Nephron (organoid): ENCODE data around the gene TPBGL.

ENCODE experiments used
- H3K27ac Mint-ChIP-seq, 3 experiments: 2 replicates each; pipeline ENCODE4 v1.8.0; 2020; ENCODE audit warnings: mixed read lengths in 3 of 3, mild to moderate bottlenecking in 2 of 3, moderate library complexity in 1 of 3
- H3K27me3 Mint-ChIP-seq: 2 replicates; pipeline ENCODE4 v1.8.0; 2021; ENCODE audit warnings: low read depth, mild to moderate bottlenecking, moderate library complexity, mixed read lengths
- H3K36me3 Mint-ChIP-seq: 2 replicates; pipeline ENCODE4 v1.8.0; 2020; ENCODE audit warnings: low read depth, mixed read lengths
- H3K4me1 Mint-ChIP-seq: 2 replicates; pipeline ENCODE4 v1.8.0; 2020; ENCODE audit warnings: mixed read lengths
- H3K4me3 Mint-ChIP-seq, 3 experiments: 2 replicates each; pipeline ENCODE4 v1.8.0; 2020; ENCODE audit warnings: mild to moderate bottlenecking in 3 of 3, mixed read lengths in 3 of 3, moderate library complexity in 2 of 3
- H3K9me3 Mint-ChIP-seq: 2 replicates; pipeline ENCODE4 v1.8.0; 2020; ENCODE audit warnings: mixed read lengths
- TF ChIP-seq, protein P1 (sequence below), 3 experiments: fragments of 200-600 bp; sonication (generic); IDR thresholded peaks; one replicate each; pipeline ENCODE4 v1.5.0; 2021; ENCODE audit warnings: antibody characterized with exemption in 3 of 3; ENCODE audit not compliant: unreplicated experiment in 3 of 3

Gene TPBGL

DNA sequence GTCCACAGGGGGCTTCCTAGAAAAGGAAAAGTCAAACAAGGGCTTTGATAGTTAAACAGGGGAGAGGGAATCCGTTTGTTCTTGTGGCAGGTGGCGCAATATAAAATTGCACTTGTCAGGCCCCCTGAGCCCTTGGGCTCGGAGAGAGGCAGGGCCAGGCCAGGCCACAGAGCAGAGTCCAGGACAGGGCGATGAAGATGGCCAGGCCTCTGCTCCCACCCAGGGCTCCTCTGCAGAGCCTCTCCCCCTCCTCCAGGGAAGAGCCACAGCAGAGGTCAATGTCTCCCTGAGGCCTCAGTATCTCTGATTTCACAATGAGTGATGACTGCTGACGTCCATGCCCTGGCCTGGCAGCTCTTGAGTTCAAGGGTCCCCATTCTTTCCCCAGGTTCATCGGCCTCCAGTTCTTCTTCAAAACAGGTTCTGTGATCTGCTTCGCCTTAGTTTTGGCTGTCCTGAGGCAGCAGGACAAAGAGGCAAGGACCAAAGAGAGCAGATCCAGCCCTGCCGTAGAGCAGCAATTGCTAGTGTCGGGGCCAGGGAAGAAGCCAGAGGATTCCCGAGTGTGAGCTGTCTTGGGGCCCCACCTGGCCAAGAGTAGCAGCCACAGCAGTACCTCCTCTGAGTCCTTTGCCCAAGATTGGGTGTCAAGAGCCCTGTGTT, 36.4 kb upstream of the TPBGL start:
- peaks cover 20% of the 10 kb centered on the region for H3K4me1 Mint-ChIP-seq
- peaks cover 28% of the 10 kb centered on the region for H3K27me3 Mint-ChIP-seq
- no peak overlapping the region for H3K4me3 Mint-ChIP-seq

DNA sequence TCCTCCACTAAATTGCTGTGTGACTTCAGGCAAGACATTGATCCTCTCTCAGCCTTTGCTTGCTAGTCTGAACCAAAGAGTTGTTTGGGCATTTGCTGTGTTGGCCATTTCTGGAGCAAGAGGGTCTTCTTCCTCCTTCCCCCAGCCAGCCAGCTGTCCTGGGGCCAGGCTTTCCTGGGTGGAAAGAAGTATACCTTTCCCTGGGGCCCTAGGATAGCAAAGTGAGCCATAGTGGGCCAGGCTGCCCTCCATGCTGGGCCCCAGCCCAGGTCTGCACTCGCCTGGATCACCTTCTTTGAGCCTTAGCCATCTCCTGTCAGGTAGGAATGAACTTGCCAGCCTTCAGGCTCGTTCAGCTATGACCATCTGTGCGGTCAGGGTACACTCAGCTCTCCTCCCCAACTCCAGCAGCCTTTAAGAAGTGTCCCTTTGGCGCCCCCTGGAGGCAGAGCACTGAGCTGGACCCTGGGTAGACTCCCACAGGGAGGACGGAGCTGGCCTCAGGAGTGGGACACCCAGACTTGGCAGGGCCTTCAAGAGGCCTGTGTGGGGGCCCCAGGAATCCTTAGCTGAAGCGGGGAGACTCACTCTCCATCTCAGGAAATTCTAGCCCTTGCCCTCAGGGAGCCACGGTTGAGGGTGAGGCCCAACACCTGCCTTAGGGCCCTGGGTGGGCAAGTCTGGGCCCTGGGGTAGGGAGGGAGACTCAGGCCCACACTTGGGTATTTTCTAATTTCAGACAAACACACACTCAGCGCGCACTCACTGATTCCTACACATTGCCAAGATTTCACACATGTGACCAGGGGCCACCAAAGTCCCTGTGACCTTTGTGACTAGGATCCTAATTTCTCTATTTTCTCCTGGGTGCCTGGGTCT, 35.6 kb upstream of the TPBGL start:
- Mint-ChIP-seq H3K27ac (no peak overlapping the region), H3K4me1 (peaks cover 12% of the 10 kb centered on the region), H3K27me3 (peaks cover 28% of the 10 kb centered on the region), H3K9me3 (no peaks in the 10 kb centered on the region), H3K4me3 (no peak overlapping the region), H3K36me3 (no peaks in the 10 kb centered on the region)
- TF ChIP-seq, protein P1, sequence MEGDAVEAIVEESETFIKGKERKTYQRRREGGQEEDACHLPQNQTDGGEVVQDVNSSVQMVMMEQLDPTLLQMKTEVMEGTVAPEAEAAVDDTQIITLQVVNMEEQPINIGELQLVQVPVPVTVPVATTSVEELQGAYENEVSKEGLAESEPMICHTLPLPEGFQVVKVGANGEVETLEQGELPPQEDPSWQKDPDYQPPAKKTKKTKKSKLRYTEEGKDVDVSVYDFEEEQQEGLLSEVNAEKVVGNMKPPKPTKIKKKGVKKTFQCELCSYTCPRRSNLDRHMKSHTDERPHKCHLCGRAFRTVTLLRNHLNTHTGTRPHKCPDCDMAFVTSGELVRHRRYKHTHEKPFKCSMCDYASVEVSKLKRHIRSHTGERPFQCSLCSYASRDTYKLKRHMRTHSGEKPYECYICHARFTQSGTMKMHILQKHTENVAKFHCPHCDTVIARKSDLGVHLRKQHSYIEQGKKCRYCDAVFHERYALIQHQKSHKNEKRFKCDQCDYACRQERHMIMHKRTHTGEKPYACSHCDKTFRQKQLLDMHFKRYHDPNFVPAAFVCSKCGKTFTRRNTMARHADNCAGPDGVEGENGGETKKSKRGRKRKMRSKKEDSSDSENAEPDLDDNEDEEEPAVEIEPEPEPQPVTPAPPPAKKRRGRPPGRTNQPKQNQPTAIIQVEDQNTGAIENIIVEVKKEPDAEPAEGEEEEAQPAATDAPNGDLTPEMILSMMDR (IDR thresholded peaks at IDR 0.05; ENCODE audit: unreplicated experiment in 3 of 3), result peak; percentile 74 to 87 (median 83)

More for the DNA sequence above, 36.4 kb upstream of the TPBGL start:
- TF ChIP-seq, protein P1 (IDR thresholded peaks at IDR 0.05; ENCODE audit: unreplicated experiment in 3 of 3), result no peak
- Mint-ChIP-seq H3K36me3 (no peaks in the 10 kb centered on the region), H3K27ac (no peak overlapping the region), H3K9me3 (no peaks in the 10 kb centered on the region)

DNA sequence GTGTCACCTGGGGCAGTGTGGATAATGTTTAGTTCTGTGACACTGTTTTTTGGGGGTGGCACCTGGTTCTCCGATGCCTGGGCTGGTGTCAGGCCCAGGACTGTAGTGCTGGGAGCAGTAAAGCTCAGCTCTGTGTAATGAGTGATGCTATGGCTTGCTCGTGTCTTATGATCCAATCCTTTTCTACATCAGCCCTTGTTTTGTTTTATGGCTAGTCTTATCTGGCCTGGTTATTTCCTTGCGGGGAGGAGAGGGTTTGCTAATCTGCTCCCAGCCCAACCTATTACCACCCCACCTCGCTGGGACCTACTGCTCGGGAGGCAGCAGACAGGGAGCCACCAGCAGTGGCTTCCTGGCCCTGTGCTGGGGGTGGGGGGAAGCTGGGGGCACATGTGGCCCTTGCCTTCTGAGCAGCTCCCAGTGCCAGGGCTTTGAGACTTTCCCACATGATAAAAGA, 35.0 kb upstream of the TPBGL start:
- H3K4me3 Mint-ChIP-seq, result no peak overlapping the region
- no peak overlapping the region for H3K27ac Mint-ChIP-seq
- H3K4me1 Mint-ChIP-seq, result peaks cover 9% of the 10 kb centered on the region
- H3K36me3 Mint-ChIP-seq, result no peaks in the 10 kb centered on the region
- TF ChIP-seq, protein P1 (IDR thresholded peaks at IDR 0.05; ENCODE audit: unreplicated experiment in 3 of 3), result no peak
- no peaks in the 10 kb centered on the region for H3K9me3 Mint-ChIP-seq
- peaks cover 28% of the 10 kb centered on the region for H3K27me3 Mint-ChIP-seq

DNA sequence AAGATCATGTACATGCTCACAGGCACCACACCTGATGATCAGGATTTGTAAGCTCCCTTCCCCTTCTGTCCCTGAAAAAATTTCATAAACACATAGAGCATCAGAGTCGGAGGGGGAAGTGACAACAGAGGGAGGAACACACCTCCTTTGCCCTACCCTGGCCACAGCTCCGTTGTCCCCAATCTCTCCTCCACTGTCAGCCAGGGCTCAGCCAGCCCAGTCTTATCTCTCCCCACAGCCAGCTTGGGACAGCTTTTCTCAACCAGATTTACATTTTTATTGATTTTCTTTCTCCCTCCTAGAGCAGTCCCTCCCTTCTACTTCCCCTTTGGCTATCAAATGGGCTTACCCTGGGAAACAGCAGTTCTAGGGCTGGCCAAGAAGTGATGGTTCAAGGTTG, 32.1 kb upstream of the TPBGL start:
- H3K27ac Mint-ChIP-seq, result no peak overlapping the region
- no peaks in the 10 kb centered on the region for H3K9me3 Mint-ChIP-seq
- TF ChIP-seq, protein P1 (IDR thresholded peaks at IDR 0.05; ENCODE audit: unreplicated experiment in 3 of 3), result no peak
- H3K36me3 Mint-ChIP-seq, result no peaks in the 10 kb centered on the region
- no peak overlapping the region for H3K4me3 Mint-ChIP-seq
- no peaks in the 10 kb centered on the region for H3K4me1 Mint-ChIP-seq
- peaks cover 34% of the 10 kb centered on the region for H3K27me3 Mint-ChIP-seq

DNA sequence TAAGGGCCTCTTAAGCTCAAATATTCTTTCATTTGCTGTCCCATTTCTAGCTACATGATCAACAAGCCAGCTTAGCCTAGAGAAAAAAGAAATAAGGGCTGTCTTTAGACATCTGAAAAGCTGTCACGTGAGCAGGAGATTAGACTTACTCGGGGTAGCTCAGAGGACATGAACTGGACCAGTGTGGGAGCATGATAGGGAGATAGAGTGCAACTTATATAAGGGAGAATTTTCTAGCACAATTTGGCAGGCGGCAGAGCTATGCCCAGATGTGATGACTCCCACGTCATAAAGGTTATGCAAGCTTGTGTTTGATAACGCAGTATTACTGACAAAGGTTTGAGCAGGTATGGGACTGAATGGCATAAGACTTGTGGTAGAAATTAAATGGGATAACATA, 28.2 kb upstream of the TPBGL start:
- no peak overlapping the region for H3K4me3 Mint-ChIP-seq
- H3K27me3 Mint-ChIP-seq, result peaks cover 35% of the 10 kb centered on the region
- H3K36me3 Mint-ChIP-seq, result no peaks in the 10 kb centered on the region
- TF ChIP-seq, protein P1 (IDR thresholded peaks at IDR 0.05; ENCODE audit: unreplicated experiment in 3 of 3), result no peak
- H3K9me3 Mint-ChIP-seq, result no peaks in the 10 kb centered on the region
- no peak overlapping the region for H3K27ac Mint-ChIP-seq
- peaks cover 5% of the 10 kb centered on the region for H3K4me1 Mint-ChIP-seq
